HG03432 (cell line): ENCODE results near the gene ISCU.
"Not testable (repeated sequence)": the region's sequence is repeated elsewhere in the genome, so short reads cannot be mapped to it uniquely, and the experiment has no call there.

Experiments
- ATAC-seq: cut with Tn5 transposase; IDR thresholded peaks from one replicate; pipeline ENCODE4 v1.9.1; 2021; ENCODE audit warnings: mild to moderate bottlenecking, moderate library complexity; ENCODE audit not compliant: unreplicated experiment

The ISCU gene

DNA sequence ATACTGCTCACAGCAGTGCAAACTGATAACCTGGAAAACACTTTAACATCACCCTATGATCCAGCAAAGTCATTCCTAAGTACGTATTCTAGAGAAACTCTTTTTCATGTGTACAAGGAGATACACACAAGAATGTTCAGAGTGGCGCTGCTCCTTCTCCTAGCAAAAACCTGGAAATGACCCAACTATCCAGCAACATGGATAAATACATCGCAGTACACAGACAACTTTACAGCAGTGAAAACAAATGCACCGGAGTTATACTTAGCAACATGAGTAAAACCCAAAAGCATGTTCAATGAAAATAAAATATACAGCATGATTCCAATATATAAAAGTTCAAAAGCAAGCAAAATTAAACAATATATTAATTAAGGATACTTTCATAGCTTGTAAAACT is 20.1 kb upstream of the ISCU start:
- ATAC-seq = no peak

GRCh38 chr12:108543652-108544051 is 18.7 kb upstream of the ISCU start:
- no peak for ATAC-seq

DNA sequence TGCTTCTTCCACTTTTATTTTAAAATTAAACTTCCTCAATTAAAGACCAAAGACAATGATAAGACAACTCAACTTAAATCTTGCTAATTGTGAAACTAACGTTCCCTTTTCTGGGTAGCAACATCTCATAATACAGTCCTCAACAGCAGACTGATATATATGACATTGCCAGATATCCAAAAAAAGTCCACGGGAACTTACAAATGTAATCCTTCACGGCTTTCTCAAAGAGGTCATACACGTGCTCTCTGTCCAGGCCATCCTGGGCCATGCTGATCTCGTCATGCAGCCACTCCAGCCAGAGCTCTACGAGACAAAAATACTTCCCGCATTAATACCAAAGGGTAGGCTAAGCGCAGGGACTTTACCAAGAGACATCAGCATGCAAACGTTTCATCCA is 14.7 kb upstream of the ISCU start:
- no peak for ATAC-seq

DNA sequence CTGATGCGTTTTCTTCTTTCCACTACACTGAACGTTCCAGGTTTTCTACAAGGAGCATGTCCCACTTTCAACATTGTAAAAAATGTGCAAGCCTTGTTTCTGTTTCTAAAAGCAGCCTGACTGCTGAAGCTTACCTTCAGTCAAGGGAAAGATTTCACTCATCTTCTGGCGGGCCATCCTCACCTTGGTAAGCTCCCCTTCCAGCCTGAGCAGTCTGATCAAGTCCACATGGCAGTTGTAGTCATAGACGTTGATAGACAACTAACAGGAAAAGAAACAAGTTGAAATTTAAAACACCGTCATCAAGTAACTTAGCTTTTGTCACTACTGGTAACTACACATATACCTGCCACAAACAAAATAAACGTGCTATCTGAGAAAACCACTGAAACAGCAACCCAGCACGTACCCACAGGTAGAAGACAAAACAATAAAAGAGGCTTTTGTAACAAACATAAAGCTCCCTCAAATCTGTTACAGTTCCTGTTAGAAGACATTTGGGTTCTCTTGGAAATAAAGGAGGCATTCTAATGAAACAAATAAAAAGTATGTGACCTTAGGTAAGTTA is 13.4 kb upstream of the ISCU start:
- ATAC-seq = no peak

- no peak for ATAC-seq
Observed at GRCh38 chr12:108551535-108551934, 10.9 kb upstream of the ISCU start.

DNA sequence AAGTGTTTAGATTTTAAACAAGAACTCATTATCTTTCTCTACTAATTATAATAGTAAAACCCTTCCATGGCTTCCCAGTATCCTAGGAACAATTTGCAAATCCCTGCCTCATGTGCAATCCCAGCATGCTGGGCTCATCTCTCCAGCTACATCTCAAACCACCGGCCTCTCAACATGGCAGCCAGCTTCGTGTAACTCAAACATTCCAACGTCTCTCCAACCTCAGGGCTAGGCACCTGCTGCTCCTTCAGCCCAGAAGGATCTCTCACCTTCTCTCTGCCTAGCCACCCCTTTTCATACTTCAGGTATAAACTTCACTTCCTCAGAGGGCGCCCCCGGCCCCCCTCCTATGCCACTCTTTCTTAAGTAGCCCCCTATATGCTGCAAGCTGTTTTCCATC is 8.6 kb upstream of the ISCU start:
- no peak for ATAC-seq

GRCh38 chr12:108555383-108555782 is 7.0 kb upstream of the ISCU start:
- ATAC-seq = not testable (repeated sequence)

GRCh38 chr12:108559007-108559655 is 3.3 kb upstream of the ISCU start:
- no peak for ATAC-seq

GRCh38 chr12:108559748-108560147 is 2.6 kb upstream of the ISCU start:
- no peak for ATAC-seq

DNA sequence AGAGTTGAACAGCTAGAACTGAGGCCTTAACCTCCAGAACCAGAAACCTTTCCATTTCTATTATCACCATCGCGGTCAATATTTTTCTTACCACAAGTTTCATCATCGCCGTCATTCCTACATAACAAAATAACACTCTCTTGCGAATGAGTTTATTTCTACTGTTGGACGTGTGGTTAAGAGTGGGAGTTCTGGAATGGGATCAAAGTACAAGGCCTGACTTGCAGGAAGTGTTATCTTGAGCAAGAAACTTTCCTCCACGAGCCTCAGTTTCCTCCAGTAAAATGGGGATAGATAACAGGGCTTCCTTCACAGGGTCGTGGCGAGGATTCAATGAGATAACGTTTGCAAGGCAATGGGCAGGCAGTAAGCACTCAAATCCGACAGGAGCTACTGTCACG is 2.1 kb upstream of the ISCU start:
- no peak for ATAC-seq

DNA sequence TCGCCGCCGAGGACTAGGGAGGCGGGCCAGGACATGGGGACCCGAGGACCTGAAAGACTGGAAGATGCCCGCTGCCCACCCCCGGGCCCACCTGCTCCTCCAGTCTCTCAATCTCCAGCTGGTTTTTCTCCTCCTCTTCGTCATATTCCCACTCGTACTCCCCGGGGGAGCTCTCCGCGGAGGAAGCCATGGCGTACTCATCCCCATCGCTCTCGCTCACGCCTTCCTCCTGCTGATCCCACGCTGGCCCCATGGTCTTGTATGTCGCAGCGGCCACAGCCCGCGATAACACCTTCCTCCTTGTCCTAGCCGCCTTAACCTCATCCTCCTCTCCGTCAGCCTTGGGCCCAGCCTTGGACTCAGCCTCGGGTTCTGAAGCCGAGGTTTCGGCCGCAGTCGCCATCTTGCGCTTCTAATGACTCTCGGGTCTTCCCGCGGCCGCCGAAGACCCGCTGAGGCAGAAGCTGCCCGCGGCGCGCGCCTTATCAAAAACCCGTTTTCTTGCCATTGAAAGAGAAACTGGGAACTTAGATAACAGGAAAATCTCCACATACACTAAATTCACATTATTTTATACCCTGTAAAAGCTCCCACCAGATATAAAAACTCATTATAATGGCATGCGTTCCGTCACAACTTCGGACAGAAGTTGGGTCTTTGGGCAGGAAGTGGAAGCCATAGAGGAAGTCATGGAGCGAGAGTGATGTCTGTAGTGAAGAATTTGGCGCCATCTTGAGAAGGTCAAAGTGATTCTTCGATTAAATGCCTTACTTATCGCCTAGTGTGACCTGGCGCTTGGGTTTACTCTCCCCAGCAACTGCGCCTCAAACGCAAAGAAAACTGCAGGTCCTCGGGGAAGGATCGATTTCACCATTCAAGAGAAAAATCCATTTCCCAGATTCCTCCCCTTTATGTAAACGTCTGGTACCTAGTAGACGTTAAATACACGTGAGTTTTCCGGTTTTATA is 1.4 kb upstream of the ISCU start, which contains the start of gene SART3:
SART3 (minus strand) TSS at position 422 of the 968 bp plus-strand sequence; CDS start at position 403, 19 bp downstream.
- ATAC-seq = peak; percentile 43

GRCh38 chr12:108561852-108562347 is 496 bp upstream of the ISCU start:
- ATAC-seq = no peak

DNA sequence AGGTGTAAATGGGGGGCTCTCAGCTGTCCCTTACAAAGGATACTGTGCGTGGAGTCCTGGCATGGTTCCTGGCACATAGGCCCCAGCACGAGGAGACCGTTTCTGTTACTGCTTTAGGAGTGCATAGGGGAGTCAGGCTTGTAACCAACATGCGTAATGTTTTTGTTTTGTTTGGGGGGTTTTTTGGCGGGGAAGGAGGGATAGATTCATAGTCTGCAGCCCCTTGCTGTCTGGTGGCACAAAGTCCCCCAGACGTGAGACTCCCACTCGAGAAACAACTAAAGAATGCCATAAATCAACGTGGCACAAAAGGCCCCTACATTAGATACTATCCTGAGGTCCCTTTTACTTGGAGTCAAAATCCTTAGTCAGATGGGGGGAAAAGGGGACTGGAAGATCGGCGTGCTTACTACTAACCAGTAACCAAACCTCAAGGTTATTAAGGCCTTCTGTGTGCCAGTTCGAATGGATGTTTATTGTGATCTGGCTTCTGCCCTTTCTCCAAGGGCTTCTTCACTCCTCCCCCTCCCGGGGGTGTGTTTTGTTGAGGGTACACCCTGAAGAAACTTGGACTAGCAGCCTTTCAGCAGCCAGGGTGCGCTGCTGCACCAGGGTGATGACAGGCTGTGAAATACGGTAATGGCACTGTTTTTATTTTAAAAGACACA is 874 bp downstream of the ISCU start:
- ATAC-seq = no peak

DNA sequence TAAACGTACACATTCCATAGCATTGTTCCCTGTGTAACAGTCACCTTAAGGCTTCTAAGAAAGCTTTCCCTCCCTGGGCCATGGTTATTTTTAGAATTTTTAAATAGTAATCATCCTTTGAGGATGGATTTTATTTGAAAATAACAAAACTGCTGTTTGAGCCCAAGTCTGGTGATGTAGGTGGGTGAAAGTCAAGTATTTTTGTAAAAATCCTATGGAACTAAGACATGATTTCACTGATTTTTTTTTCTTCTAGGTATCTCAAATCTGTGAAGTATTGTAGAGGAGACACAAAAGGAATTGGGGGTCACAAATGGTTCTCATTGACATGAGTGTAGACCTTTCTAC is 1.4 kb downstream of the ISCU start:
- no peak for ATAC-seq

DNA sequence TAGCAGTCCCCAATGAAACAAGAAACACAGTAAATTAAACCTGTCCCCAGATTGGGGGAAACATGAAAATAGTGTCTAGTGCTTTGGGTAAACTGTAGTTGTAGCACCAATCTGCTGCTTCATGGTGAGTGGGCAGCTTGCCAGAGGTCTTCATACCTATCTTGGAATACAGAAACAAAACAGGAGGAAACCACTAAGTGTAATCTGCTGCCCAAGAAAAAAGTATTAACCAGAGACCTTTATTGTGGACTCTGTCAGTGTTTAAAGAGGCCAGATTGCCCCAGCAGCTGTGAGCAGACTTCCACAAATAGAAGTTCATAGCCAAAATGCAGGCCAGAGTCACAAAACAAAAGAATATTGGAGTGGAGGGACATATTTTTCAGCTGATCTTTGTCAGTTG is 2.3 kb downstream of the ISCU start:
- ATAC-seq = no peak

- no peak for ATAC-seq
Observed at GRCh38 chr12:108565146-108565545, 2.8 kb downstream of the ISCU start.

GRCh38 chr12:108565976-108566375 is 3.6 kb downstream of the ISCU start:
- no peak for ATAC-seq

DNA sequence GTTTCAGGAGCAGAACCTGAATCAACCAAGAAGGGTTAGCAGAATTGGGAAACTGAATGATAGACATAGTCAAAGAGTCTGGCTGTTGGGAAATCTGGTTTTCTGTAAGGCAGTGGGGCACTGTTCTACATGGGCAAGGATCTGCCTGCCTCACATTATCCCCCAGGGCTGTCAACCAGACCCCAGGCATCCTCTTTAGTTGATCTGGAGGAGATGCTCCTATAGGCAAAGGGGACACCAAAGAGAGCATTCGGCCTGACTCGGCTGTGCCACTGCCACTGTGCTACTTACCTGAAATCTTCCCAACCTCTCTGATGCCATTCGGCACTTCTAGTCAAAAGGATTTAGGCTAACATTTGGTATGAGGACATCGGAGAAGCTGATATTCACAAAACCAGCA is 4.1 kb downstream of the ISCU start:
- no peak for ATAC-seq

- ATAC-seq = no peak
Observed at GRCh38 chr12:108567406-108568337, 5.3 kb downstream of the ISCU start.
